ENCODE measurements around the gene TOGARAM2.

The TOGARAM2 gene

GRCh38 chr2:29053223-29053622, 72.1 kb downstream of the TOGARAM2 start:
- no peak for DNase-seq (ENCODE audit: low read depth in 2 of 2)

- no peak for DNase-seq (ENCODE audit: low read depth in 2 of 2)
Observed at GRCh38 chr2:29053670-29054400, 72.7 kb downstream of the TOGARAM2 start.

- no peak for DNase-seq (ENCODE audit: low read depth in 2 of 2)
Observed at GRCh38 chr2:29054430-29054829, 73.3 kb downstream of the TOGARAM2 start.

- DNase-seq (ENCODE audit: low read depth in 2 of 2), result no peak
Observed at GRCh38 chr2:29055601-29056000, 74.5 kb downstream of the TOGARAM2 start.

GRCh38 chr2:29056452-29056851, 75.4 kb downstream of the TOGARAM2 start:
- DNase-seq (ENCODE audit: low read depth in 2 of 2), result no peak

- no peak for DNase-seq (ENCODE audit: low read depth in 2 of 2)
Observed at GRCh38 chr2:29057006-29057405, 75.9 kb downstream of the TOGARAM2 start.

- DNase-seq (ENCODE audit: low read depth in 2 of 2), result no peak
Observed at GRCh38 chr2:29059624-29060023, 78.5 kb downstream of the TOGARAM2 start.

- no peak for DNase-seq (ENCODE audit: low read depth in 2 of 2)
Observed at GRCh38 chr2:29060441-29060840, 79.3 kb downstream of the TOGARAM2 start.

- DNase-seq (ENCODE audit: low read depth in 2 of 2), result no peak
Observed at GRCh38 chr2:29061176-29061575, 80.1 kb downstream of the TOGARAM2 start.

GRCh38 chr2:29061616-29062015, 80.5 kb downstream of the TOGARAM2 start:
- no peak for DNase-seq (ENCODE audit: low read depth in 2 of 2)

- no peak for DNase-seq (ENCODE audit: low read depth in 2 of 2)
Observed at GRCh38 chr2:29062371-29062770, 81.3 kb downstream of the TOGARAM2 start.

GRCh38 chr2:29063056-29063455, 82.0 kb downstream of the TOGARAM2 start:
- no peak for DNase-seq (ENCODE audit: low read depth in 2 of 2)

- no peak for DNase-seq (ENCODE audit: low read depth in 2 of 2)
Observed at GRCh38 chr2:29063646-29064345, 82.7 kb downstream of the TOGARAM2 start.

- no peak for DNase-seq (ENCODE audit: low read depth in 2 of 2)
Observed at GRCh38 chr2:29064346-29064715, 83.2 kb downstream of the TOGARAM2 start.

GRCh38 chr2:29064746-29065067, 83.6 kb downstream of the TOGARAM2 start:
- no peak for DNase-seq (ENCODE audit: low read depth in 2 of 2)

GRCh38 chr2:29065068-29065811, 84.1 kb downstream of the TOGARAM2 start:
- no peak for DNase-seq (ENCODE audit: low read depth in 2 of 2)

GRCh38 chr2:29066271-29066860, 85.3 kb downstream of the TOGARAM2 start:
- DNase-seq (ENCODE audit: low read depth in 2 of 2), result no peak

GRCh38 chr2:29066997-29067605, 86.0 kb downstream of the TOGARAM2 start:
- no peak for DNase-seq (ENCODE audit: low read depth in 2 of 2)

GRCh38 chr2:29068513-29068912, 87.4 kb downstream of the TOGARAM2 start:
- DNase-seq (ENCODE audit: low read depth in 2 of 2), result no peak

GRCh38 chr2:29070526-29070925, 89.4 kb downstream of the TOGARAM2 start:
- DNase-seq (ENCODE audit: low read depth in 2 of 2), result no peak

GRCh38 chr2:29071032-29071975, 90.2 kb downstream of the TOGARAM2 start:
- no peak for DNase-seq (ENCODE audit: low read depth in 2 of 2)
